ENCODE measurements around the gene RPS26.
"Not testable (repeated sequence)": the region's sequence is repeated elsewhere in the genome, so short reads cannot be mapped to it uniquely, and the experiment has no call there.

Gene RPS26

GRCh38 chr12:56038022-56038655 is 3.6 kb upstream of the RPS26 start:
- peaks cover 54% of the 10 kb centered on the region for H3K4me1 Mint-ChIP-seq (ENCODE audit: low read depth)
- peak overlapping the region; percentile 4 for H3K27ac Mint-ChIP-seq
- no peak overlapping the region for H3K4me3 Mint-ChIP-seq
- peaks cover 60% of the 10 kb centered on the region for H3K36me3 Mint-ChIP-seq (ENCODE audit: low read depth)
- no peak for DNase-seq
- H3K27me3 Mint-ChIP-seq: no peaks in the 10 kb centered on the region
- no peaks in the 10 kb centered on the region for H3K9me3 Mint-ChIP-seq

GRCh38 chr12:56040151-56040550 is 1.6 kb upstream of the RPS26 start:
- H3K4me3 Mint-ChIP-seq: peak overlapping the region; percentile 99

GRCh38 chr12:56040963-56041551 is 661 bp upstream of the RPS26 start:
- no peaks in the 10 kb centered on the region for H3K27me3 Mint-ChIP-seq
- peaks cover 60% of the 10 kb centered on the region for H3K4me1 Mint-ChIP-seq (ENCODE audit: low read depth)
- peak overlapping the region; percentile 99 for H3K27ac Mint-ChIP-seq
- H3K36me3 Mint-ChIP-seq (ENCODE audit: low read depth): peaks cover 62% of the 10 kb centered on the region
- DNase-seq: no peak
- H3K4me3 Mint-ChIP-seq: peak overlapping the region; percentile 99
- no peaks in the 10 kb centered on the region for H3K9me3 Mint-ChIP-seq

More at GRCh38 chr12:56040151-56040550, 1.6 kb upstream of the RPS26 start:
- Mint-ChIP-seq H3K9me3 (no peaks in the 10 kb centered on the region), H3K27ac (peak overlapping the region; percentile 99), H3K27me3 (no peaks in the 10 kb centered on the region), H3K4me1 (ENCODE audit: low read depth) (peaks cover 58% of the 10 kb centered on the region), H3K36me3 (ENCODE audit: low read depth) (peaks cover 64% of the 10 kb centered on the region)
- DNase-seq: no peak

- H3K4me3 Mint-ChIP-seq: peak overlapping the region; percentile 99
- H3K9me3 Mint-ChIP-seq, H3K27me3 Mint-ChIP-seq, DNase-seq: not testable (repeated sequence)
- peaks cover 64% of the 10 kb centered on the region for H3K36me3 Mint-ChIP-seq (ENCODE audit: low read depth)
- peaks cover 71% of the 10 kb centered on the region for H3K4me1 Mint-ChIP-seq (ENCODE audit: low read depth)
- peak overlapping the region; percentile 99 for H3K27ac Mint-ChIP-seq
Measured at GRCh38 chr12:56042430-56042813, 704 bp downstream of the RPS26 start.

GRCh38 chr12:56042843-56043242 is 1.1 kb downstream of the RPS26 start:
- Mint-ChIP-seq H3K27ac (peak overlapping the region; percentile 99), H3K4me1 (ENCODE audit: low read depth) (peaks cover 68% of the 10 kb centered on the region), H3K4me3 (peak overlapping the region; percentile 99), H3K9me3 (no peaks in the 10 kb centered on the region), H3K27me3 (no peaks in the 10 kb centered on the region), H3K36me3 (ENCODE audit: low read depth) (peaks cover 61% of the 10 kb centered on the region)
- no peak for DNase-seq

GRCh38 chr12:56046027-56046780 is 4.5 kb downstream of the RPS26 start:
- Mint-ChIP-seq H3K27ac (peak overlapping the region; percentile 79), H3K4me3 (no peak overlapping the region), H3K36me3 (ENCODE audit: low read depth) (peaks cover 52% of the 10 kb centered on the region), H3K27me3 (no peaks in the 10 kb centered on the region), H3K9me3 (no peaks in the 10 kb centered on the region), H3K4me1 (ENCODE audit: low read depth) (peaks cover 40% of the 10 kb centered on the region)
- DNase-seq: peak; percentile 37

- no peaks in the 10 kb centered on the region for H3K27me3 Mint-ChIP-seq
- no peak for DNase-seq
- H3K4me3 Mint-ChIP-seq: no peak overlapping the region
- H3K4me1 Mint-ChIP-seq (ENCODE audit: low read depth): no peaks in the 10 kb centered on the region
- no peaks in the 10 kb centered on the region for H3K9me3 Mint-ChIP-seq
- H3K27ac Mint-ChIP-seq: no peak overlapping the region
- H3K36me3 Mint-ChIP-seq (ENCODE audit: low read depth): no peaks in the 10 kb centered on the region
Measured at GRCh38 chr12:56053407-56053893, 11.7 kb downstream of the RPS26 start.

- not testable (repeated sequence) for DNase-seq; H3K4me1 Mint-ChIP-seq (ENCODE audit: low read depth); H3K4me3 Mint-ChIP-seq; H3K36me3 Mint-ChIP-seq (ENCODE audit: low read depth); H3K27me3 Mint-ChIP-seq; H3K9me3 Mint-ChIP-seq; H3K27ac Mint-ChIP-seq
Measured at GRCh38 chr12:56059964-56060363, 18.2 kb downstream of the RPS26 start.

GRCh38 chr12:56061982-56062381 is 20.3 kb downstream of the RPS26 start:
- DNase-seq: no peak
- Mint-ChIP-seq H3K9me3 (no peaks in the 10 kb centered on the region), H3K4me1 (ENCODE audit: low read depth) (peaks cover 3% of the 10 kb centered on the region), H3K4me3 (no peak overlapping the region), H3K36me3 (ENCODE audit: low read depth) (no peaks in the 10 kb centered on the region), H3K27me3 (no peaks in the 10 kb centered on the region), H3K27ac (no peak overlapping the region)

GRCh38 chr12:56062996-56063395 is 21.3 kb downstream of the RPS26 start:
- DNase-seq: no peak
- H3K36me3 Mint-ChIP-seq (ENCODE audit: low read depth): no peaks in the 10 kb centered on the region
- no peaks in the 10 kb centered on the region for H3K9me3 Mint-ChIP-seq
- H3K4me3 Mint-ChIP-seq: no peak overlapping the region
- peaks cover 4% of the 10 kb centered on the region for H3K4me1 Mint-ChIP-seq (ENCODE audit: low read depth)
- H3K27ac Mint-ChIP-seq: no peak overlapping the region
- no peaks in the 10 kb centered on the region for H3K27me3 Mint-ChIP-seq

- DNase-seq: no peak
Measured at GRCh38 chr12:56071648-56072047, 29.9 kb downstream of the RPS26 start.

GRCh38 chr12:56074396-56074795 is 32.7 kb downstream of the RPS26 start:
- no peak overlapping the region for H3K4me3 Mint-ChIP-seq
- no peak for DNase-seq
- H3K27ac Mint-ChIP-seq: no peak overlapping the region
- H3K36me3 Mint-ChIP-seq (ENCODE audit: low read depth): no peaks in the 10 kb centered on the region
- H3K9me3 Mint-ChIP-seq: no peaks in the 10 kb centered on the region
- H3K27me3 Mint-ChIP-seq: no peaks in the 10 kb centered on the region
- peaks cover 2% of the 10 kb centered on the region for H3K4me1 Mint-ChIP-seq (ENCODE audit: low read depth)

More at GRCh38 chr12:56071648-56072047, 29.9 kb downstream of the RPS26 start:
- H3K9me3 Mint-ChIP-seq: no peaks in the 10 kb centered on the region
- no peak overlapping the region for H3K27ac Mint-ChIP-seq
- H3K27me3 Mint-ChIP-seq: no peaks in the 10 kb centered on the region
- H3K36me3 Mint-ChIP-seq (ENCODE audit: low read depth): no peaks in the 10 kb centered on the region
- peaks cover 4% of the 10 kb centered on the region for H3K4me1 Mint-ChIP-seq (ENCODE audit: low read depth)
- H3K4me3 Mint-ChIP-seq: no peak overlapping the region

GRCh38 chr12:56077966-56078365 is 36.2 kb downstream of the RPS26 start:
- Mint-ChIP-seq H3K27me3 (peaks cover 13% of the 10 kb centered on the region), H3K4me1 (ENCODE audit: low read depth) (peaks cover 19% of the 10 kb centered on the region)
- not testable (repeated sequence) for H3K27ac Mint-ChIP-seq; H3K4me3 Mint-ChIP-seq; H3K36me3 Mint-ChIP-seq (ENCODE audit: low read depth); H3K9me3 Mint-ChIP-seq; DNase-seq

GRCh38 chr12:56078427-56078826 is 36.7 kb downstream of the RPS26 start:
- Mint-ChIP-seq H3K9me3 (no peaks in the 10 kb centered on the region), H3K36me3 (ENCODE audit: low read depth) (no peaks in the 10 kb centered on the region), H3K4me3 (peak overlapping the region; percentile 78), H3K4me1 (ENCODE audit: low read depth) (peaks cover 19% of the 10 kb centered on the region), H3K27ac (no peak overlapping the region), H3K27me3 (peaks cover 13% of the 10 kb centered on the region)
- no peak for DNase-seq

Measured in activated T-cell treated with anti-CD3 and anti-CD28 coated beads, Interleukin-2, amount 50 U/mL, for 24 hours (primary cell).